Osteocyte (in vitro differentiated cells): ENCODE measurements around the gene ZHX3. TPM values are rescaled to one million over a fixed set of nuclear protein-coding genes. Genes with fewer than 3 reads are reported as not detected.

Experiments used
- DNase-seq: peaks from one replicate; pipeline ENCODE4 v3.0.0; 2021; ENCODE audit warnings: mixed read lengths; ENCODE audit not compliant: unreplicated experiment; ENCODE audit errors: extremely low spot score
- H3K27ac Mint-ChIP-seq: one replicate; pipeline ENCODE4 v1.8.0; 2021; ENCODE audit warnings: mild to moderate bottlenecking, mixed read lengths; ENCODE audit not compliant: unreplicated experiment
- H3K27me3 Mint-ChIP-seq: one replicate; pipeline ENCODE4 v1.8.0; 2021; ENCODE audit warnings: mixed read lengths; ENCODE audit not compliant: unreplicated experiment
- H3K36me3 Mint-ChIP-seq: one replicate; pipeline ENCODE4 v1.8.0; 2021; ENCODE audit warnings: mixed read lengths; ENCODE audit not compliant: unreplicated experiment
- H3K4me1 Mint-ChIP-seq: one replicate; pipeline ENCODE4 v1.8.0; 2021; ENCODE audit warnings: mixed read lengths; ENCODE audit not compliant: unreplicated experiment
- H3K4me3 Mint-ChIP-seq: one replicate; pipeline ENCODE4 v1.8.0; 2021; ENCODE audit warnings: mild to moderate bottlenecking, moderate library complexity, mixed read lengths; ENCODE audit not compliant: unreplicated experiment
- H3K9me3 Mint-ChIP-seq: one replicate; pipeline ENCODE4 v1.8.0; 2021; ENCODE audit warnings: mixed read lengths; ENCODE audit not compliant: unreplicated experiment
- CTCF ChIP-seq: fragments of 200-600 bp; sonication (generic); IDR thresholded peaks from 2 replicates; pipeline ENCODE4 v1.5.0; 2021; ENCODE audit warnings: antibody characterized with exemption, mild to moderate bottlenecking, moderate library complexity
- total RNA-seq: library from RNA; stranded (reverse); gene quantifications from 2 replicates; pipeline ENCODE4 v1.2.1, GENCODE V29; 2021

ZHX3 gene
- total RNA-seq, 1 donor from 2014 or later: 44.5 TPM

- Mint-ChIP-seq H3K9me3 (no peaks in the 10 kb centered on the region), H3K4me3 (no peak overlapping the region), H3K36me3 (no peaks in the 10 kb centered on the region), H3K27ac (no peak overlapping the region), H3K4me1 (no peaks in the 10 kb centered on the region), H3K27me3 (no peaks in the 10 kb centered on the region)
- no peak for DNase-seq
- no peak for TF ChIP-seq CTCF
Measured at GRCh38 chr20:41358230-41358629, 40.7 kb upstream of the ZHX3 start.

GRCh38 chr20:41357424-41358163 is 40.1 kb upstream of the ZHX3 start:
- H3K4me1 Mint-ChIP-seq: no peaks in the 10 kb centered on the region
- no peaks in the 10 kb centered on the region for H3K27me3 Mint-ChIP-seq
- DNase-seq: no peak
- no peak overlapping the region for H3K27ac Mint-ChIP-seq
- TF ChIP-seq CTCF: no peak
- H3K9me3 Mint-ChIP-seq: no peaks in the 10 kb centered on the region
- H3K4me3 Mint-ChIP-seq: no peak overlapping the region
- H3K36me3 Mint-ChIP-seq: no peaks in the 10 kb centered on the region

- no peak overlapping the region for H3K4me3 Mint-ChIP-seq
- no peak overlapping the region for H3K27ac Mint-ChIP-seq
- no peak for DNase-seq
- no peak for TF ChIP-seq CTCF
- no peaks in the 10 kb centered on the region for H3K4me1 Mint-ChIP-seq
- H3K27me3 Mint-ChIP-seq: no peaks in the 10 kb centered on the region
- H3K36me3 Mint-ChIP-seq: no peaks in the 10 kb centered on the region
- H3K9me3 Mint-ChIP-seq: no peaks in the 10 kb centered on the region
Measured at GRCh38 chr20:41356951-41357350, 39.4 kb upstream of the ZHX3 start.

- Mint-ChIP-seq H3K27me3 (no peaks in the 10 kb centered on the region), H3K4me3 (no peak overlapping the region), H3K36me3 (no peaks in the 10 kb centered on the region), H3K27ac (no peak overlapping the region), H3K9me3 (no peaks in the 10 kb centered on the region), H3K4me1 (no peaks in the 10 kb centered on the region)
- DNase-seq: no peak
- TF ChIP-seq CTCF: no peak
Measured at GRCh38 chr20:41355598-41356203, 38.2 kb upstream of the ZHX3 start.

- TF ChIP-seq CTCF: no peak
- H3K36me3 Mint-ChIP-seq: no peaks in the 10 kb centered on the region
- H3K4me3 Mint-ChIP-seq: no peak overlapping the region
- DNase-seq: no peak
- no peaks in the 10 kb centered on the region for H3K4me1 Mint-ChIP-seq
- no peak overlapping the region for H3K27ac Mint-ChIP-seq
- no peaks in the 10 kb centered on the region for H3K9me3 Mint-ChIP-seq
- no peaks in the 10 kb centered on the region for H3K27me3 Mint-ChIP-seq
Measured at GRCh38 chr20:41355192-41355591, 37.7 kb upstream of the ZHX3 start.
